PC-3 (cell line): ENCODE data around the gene VPS8.

Source experiments
- CTCF ChIP-seq: fragments of 300-600 bp; sonication (generic); conservative IDR thresholded peaks from 2 replicates; pipeline ENCODE4 v1.5.1; 2017; ENCODE audit warnings: antibody characterized with exemption, low read depth, mild to moderate bottlenecking, low read length
- EZH2 ChIP-seq: fragments of 300-600 bp; sonication (generic); IDR thresholded peaks from one replicate; pipeline ENCODE4 v1.6.1; 2017; ENCODE audit warnings: antibody characterized with exemption, mild to moderate bottlenecking, low read length; ENCODE audit not compliant: unreplicated experiment

- TF ChIP-seq CTCF (no peak), EZH2 (no peak)
Measured at GRCh38 chr3:185030399-185030798, 218.4 kb downstream of the VPS8 start.
